OCI-M1 (cell line): ENCODE measurements around the gene CAMKMT.
"Not testable (repeated sequence)": the region's sequence is repeated elsewhere in the genome, so short reads cannot be mapped to it uniquely, and the experiment has no call there.

Experiments
- DNase-seq: peaks from one replicate; lab custom pipeline; 2025; lab: John Stamatoyannopoulos, UW

The CAMKMT gene

GRCh38 chr2:44550561-44550960, 188.8 kb downstream of the CAMKMT start:
- DNase-seq: peak; percentile 42

GRCh38 chr2:44551497-44551896, 189.8 kb downstream of the CAMKMT start:
- no peak for DNase-seq

- DNase-seq: no peak
These were observed 191.7 kb downstream of the CAMKMT start for GRCh38 chr2:44553456-44553855.

- no peak for DNase-seq
These were observed 194.0 kb downstream of the CAMKMT start for GRCh38 chr2:44555700-44556099.

GRCh38 chr2:44559108-44559507, 197.4 kb downstream of the CAMKMT start:
- DNase-seq: no peak

- DNase-seq: peak; percentile 23
These were observed 198.6 kb downstream of the CAMKMT start for GRCh38 chr2:44560352-44560751.

GRCh38 chr2:44560941-44561340, 199.2 kb downstream of the CAMKMT start:
- no peak for DNase-seq

GRCh38 chr2:44562737-44563136, 201.0 kb downstream of the CAMKMT start:
- peak; percentile 85 for DNase-seq

GRCh38 chr2:44564752-44565151, 203.0 kb downstream of the CAMKMT start:
- DNase-seq: no peak

- DNase-seq: no peak
These were observed 204.3 kb downstream of the CAMKMT start for GRCh38 chr2:44566059-44566458.

GRCh38 chr2:44569491-44569890, 207.7 kb downstream of the CAMKMT start:
- DNase-seq: no peak

- no peak for DNase-seq
These were observed 208.5 kb downstream of the CAMKMT start for GRCh38 chr2:44570271-44570670.

- no peak for DNase-seq
These were observed 209.0 kb downstream of the CAMKMT start for GRCh38 chr2:44570777-44571176.

- no peak for DNase-seq
These were observed 210.6 kb downstream of the CAMKMT start for GRCh38 chr2:44572196-44572900.

- no peak for DNase-seq
These were observed 212.2 kb downstream of the CAMKMT start for GRCh38 chr2:44573996-44574395.

GRCh38 chr2:44578471-44579093, 216.8 kb downstream of the CAMKMT start:
- no peak for DNase-seq

GRCh38 chr2:44579115-44579836, 217.5 kb downstream of the CAMKMT start:
- DNase-seq: no peak

- no peak for DNase-seq
These were observed 218.1 kb downstream of the CAMKMT start for GRCh38 chr2:44579837-44580230.

GRCh38 chr2:44580875-44581515, 219.2 kb downstream of the CAMKMT start:
- DNase-seq: no peak

- DNase-seq: no peak
These were observed 220.7 kb downstream of the CAMKMT start for GRCh38 chr2:44582363-44583008.

- DNase-seq: not testable (repeated sequence)
These were observed 233.9 kb downstream of the CAMKMT start for GRCh38 chr2:44595615-44596014.
